GM21619 (cell line): Measurements from ENCODE around the gene ZNF618.

Experiments used
- ATAC-seq: cut with Tn5 transposase; IDR thresholded peaks from one replicate; pipeline ENCODE4 v1.9.1; 2021; ENCODE audit not compliant: unreplicated experiment

ZNF618 gene

GRCh38 chr9:113876151-113876992, at the start of gene ZNF618:
Gene ZNF618 (plus strand): TSS chr9:113876309. CDS start chr9:113876381, 72 bp downstream.
- ATAC-seq = no peak

GRCh38 chr9:113828221-113828620, 47.9 kb upstream of the ZNF618 start:
- ATAC-seq = no peak

GRCh38 chr9:113837334-113837733, 38.8 kb upstream of the ZNF618 start:
- no peak for ATAC-seq

GRCh38 chr9:113842086-113842485, 34.0 kb upstream of the ZNF618 start:
- no peak for ATAC-seq

- no peak for ATAC-seq
Measured at GRCh38 chr9:113844466-113844865, 31.6 kb upstream of the ZNF618 start.

- ATAC-seq = no peak
Measured at GRCh38 chr9:113851359-113851758, 24.8 kb upstream of the ZNF618 start.

GRCh38 chr9:113851873-113852272, 24.2 kb upstream of the ZNF618 start:
- ATAC-seq = no peak

- no peak for ATAC-seq
Measured at GRCh38 chr9:113853333-113853732, 22.8 kb upstream of the ZNF618 start.

- no peak for ATAC-seq
Measured at GRCh38 chr9:113854310-113854709, 21.8 kb upstream of the ZNF618 start.

- peak; percentile 88 for ATAC-seq
Measured at GRCh38 chr9:113857875-113858274, 18.2 kb upstream of the ZNF618 start.

GRCh38 chr9:113858282-113858681, 17.8 kb upstream of the ZNF618 start:
- peak; percentile 15 for ATAC-seq

- ATAC-seq = no peak
Measured at GRCh38 chr9:113863345-113863744, 12.8 kb upstream of the ZNF618 start.

GRCh38 chr9:113868501-113868900, 7.6 kb upstream of the ZNF618 start:
- ATAC-seq = no peak

GRCh38 chr9:113872485-113873143, 3.5 kb upstream of the ZNF618 start:
- ATAC-seq = no peak

- ATAC-seq = no peak
Measured at GRCh38 chr9:113873446-113873845, 2.7 kb upstream of the ZNF618 start.

- ATAC-seq = no peak
Measured at GRCh38 chr9:113873926-113874325, 2.2 kb upstream of the ZNF618 start.

- ATAC-seq = no peak
Measured at GRCh38 chr9:113875459-113876150, 504 bp upstream of the ZNF618 start.

GRCh38 chr9:113876993-113877368, 872 bp downstream of the ZNF618 start:
- no peak for ATAC-seq

GRCh38 chr9:113879318-113879717, 3.2 kb downstream of the ZNF618 start:
- ATAC-seq = no peak

GRCh38 chr9:113879911-113880310, 3.8 kb downstream of the ZNF618 start:
- no peak for ATAC-seq

GRCh38 chr9:113882181-113882580, 6.1 kb downstream of the ZNF618 start:
- ATAC-seq = no peak

- ATAC-seq = no peak
Measured at GRCh38 chr9:113882636-113883164, 6.6 kb downstream of the ZNF618 start.
